ENCODE measurements around the gene KLHL29. TPM values are rescaled to one million over a fixed set of nuclear protein-coding genes. Genes with fewer than 3 reads are reported as not detected.

KLHL29 gene
- total RNA-seq, 2 experiments from 2014 or later: 0.23 to 0.66 TPM

GRCh38 chr2:23686405-23687029 lies 301.5 kb downstream of the KLHL29 start:
- no peaks in the 10 kb centered on the region for H3K36me3 ChIP-seq (ENCODE audit: insufficient read depth, low read length)
- intact Hi-C loops (cut with micrococcal nuclease; ENCODE audit: unreplicated experiment): no loop called here
- no peaks in the 10 kb centered on the region for H3K79me2 ChIP-seq (ENCODE audit: insufficient read depth, low read depth, low read length)
- POLR2A ChIA-PET: no interaction called here
- TF ChIP-seq CTCF (conservative IDR thresholded peaks at IDR 0.05; ENCODE audit: low read length) (no peak), EZH2phosphoT487 (IDR thresholded peaks at IDR 0.05; ENCODE audit: borderline replicate concordance, low read depth, low read length) (no peak)
- no peaks in the 10 kb centered on the region for H3K9me3 ChIP-seq (ENCODE audit: low read length)
- H3K4me2 ChIP-seq (ENCODE audit: low read length): no peak overlapping the region
- H2AFZ ChIP-seq (ENCODE audit: low read length): no peak overlapping the region
- no peaks in the 10 kb centered on the region for H3K9me2 ChIP-seq (ENCODE audit: insufficient read depth, low read length)
- CTCF ChIA-PET (ENCODE audit: unreplicated experiment): no interaction called here
- no TSS peak for BruUV-seq (replicated peaks)
- no peak overlapping the region for H3K27ac ChIP-seq (ENCODE audit: low read depth, low read length, poor library complexity, severe bottlenecking)
- H3K4me3 ChIP-seq (ENCODE audit: low read depth, low read length, poor library complexity, severe bottlenecking): no peak overlapping the region
- no peak for DNase-seq (ENCODE audit: low spot score)
- no peaks in the 10 kb centered on the region for H3K4me1 ChIP-seq (ENCODE audit: insufficient read depth, low read length, poor library complexity, severe bottlenecking)
- no peaks in the 10 kb centered on the region for H4K20me1 ChIP-seq (ENCODE audit: insufficient read depth, low read length)

GRCh38 chr2:23687214-23687613 lies 302.2 kb downstream of the KLHL29 start:
- Histone ChIP-seq H3K9me2 (ENCODE audit: insufficient read depth, low read length) (no peaks in the 10 kb centered on the region), H2AFZ (ENCODE audit: low read length) (no peak overlapping the region), H3K36me3 (ENCODE audit: insufficient read depth, low read length) (no peaks in the 10 kb centered on the region), H4K20me1 (ENCODE audit: insufficient read depth, low read length) (no peaks in the 10 kb centered on the region), H3K4me3 (ENCODE audit: low read depth, low read length, poor library complexity, severe bottlenecking) (no peak overlapping the region), H3K4me1 (ENCODE audit: insufficient read depth, low read length, poor library complexity, severe bottlenecking) (no peaks in the 10 kb centered on the region), H3K9me3 (ENCODE audit: low read length) (no peaks in the 10 kb centered on the region), H3K4me2 (ENCODE audit: low read length) (no peak overlapping the region), H3K27ac (ENCODE audit: low read depth, low read length, poor library complexity, severe bottlenecking) (no peak overlapping the region), H3K79me2 (ENCODE audit: insufficient read depth, low read depth, low read length) (no peaks in the 10 kb centered on the region)
- CTCF ChIA-PET (ENCODE audit: unreplicated experiment): no interaction called here
- no peak for DNase-seq (ENCODE audit: low spot score)
- BruUV-seq (replicated peaks): no TSS peak
- POLR2A ChIA-PET: no interaction called here
- TF ChIP-seq EZH2phosphoT487 (IDR thresholded peaks at IDR 0.05; ENCODE audit: borderline replicate concordance, low read depth, low read length) (no peak), CTCF (conservative IDR thresholded peaks at IDR 0.05; ENCODE audit: low read length) (no peak)
- intact Hi-C loops (cut with micrococcal nuclease; ENCODE audit: unreplicated experiment): no loop called here

GRCh38 chr2:23687713-23688112 lies 302.7 kb downstream of the KLHL29 start:
- H3K9me2 ChIP-seq (ENCODE audit: insufficient read depth, low read length): no peaks in the 10 kb centered on the region
- no peaks in the 10 kb centered on the region for H3K9me3 ChIP-seq (ENCODE audit: low read length)
- no peak overlapping the region for H3K4me2 ChIP-seq (ENCODE audit: low read length)
- no TSS peak for BruUV-seq (replicated peaks)
- ChIA-PET CTCF (ENCODE audit: unreplicated experiment) (no interaction called here), POLR2A (no interaction called here)
- H2AFZ ChIP-seq (ENCODE audit: low read length): no peak overlapping the region
- no peaks in the 10 kb centered on the region for H4K20me1 ChIP-seq (ENCODE audit: insufficient read depth, low read length)
- H3K27ac ChIP-seq (ENCODE audit: low read depth, low read length, poor library complexity, severe bottlenecking): no peak overlapping the region
- no peak for DNase-seq (ENCODE audit: low spot score)
- H3K4me3 ChIP-seq (ENCODE audit: low read depth, low read length, poor library complexity, severe bottlenecking): no peak overlapping the region
- no peak for TF ChIP-seq CTCF (conservative IDR thresholded peaks at IDR 0.05; ENCODE audit: low read length)
- TF ChIP-seq EZH2phosphoT487 (IDR thresholded peaks at IDR 0.05; ENCODE audit: borderline replicate concordance, low read depth, low read length): no peak
- no peaks in the 10 kb centered on the region for H3K4me1 ChIP-seq (ENCODE audit: insufficient read depth, low read length, poor library complexity, severe bottlenecking)
- intact Hi-C loops (cut with micrococcal nuclease; ENCODE audit: unreplicated experiment): no loop called here
- no peaks in the 10 kb centered on the region for H3K79me2 ChIP-seq (ENCODE audit: insufficient read depth, low read depth, low read length)
- no peaks in the 10 kb centered on the region for H3K36me3 ChIP-seq (ENCODE audit: insufficient read depth, low read length)

Data from OCI-LY7 (cell line).